Measurements from ENCODE around the gene PHTF1. TPM values are rescaled to one million over a fixed set of nuclear protein-coding genes. Genes with fewer than 3 reads are reported as not detected.

Gene PHTF1
- total and polyA plus RNA-seq, 2 of the 4 experiments (the other 2 are of a cell fraction): 9.6 to 13.3 TPM

GRCh38 chr1:113659035-113659434 is 100.3 kb downstream of the PHTF1 start:
- no peaks in the 10 kb centered on the region for H4K20me1 ChIP-seq (ENCODE audit: insufficient read depth, low read length)
- no peaks in the 10 kb centered on the region for H3K27me3 ChIP-seq (ENCODE audit: control insufficient read depth, insufficient read depth, low read length)
- H3K4me2 ChIP-seq (ENCODE audit: low read depth, low read length): no peak overlapping the region
- no peak overlapping the region for H3K23ac ChIP-seq (ENCODE audit: low read depth, low read length)
- H4K8ac ChIP-seq (ENCODE audit: low read depth in 2 of 2, low read length in 2 of 2): no peak overlapping the region
- ChIA-PET POLR2A (ENCODE audit: unreplicated experiment) (no interaction called here), CTCF (interaction anchor here (1.2 kb wide), 1 partner anchor 10 kb away, joined by 3 read pairs; no protein-coding TSS in a partner anchor)
- H3K79me1 ChIP-seq (ENCODE audit: low read depth in 1 of 2, low read length in 2 of 2): no peaks in the 10 kb centered on the region
- H4K5ac ChIP-seq (ENCODE audit: low read depth, low read length): no peak overlapping the region
- BruUV-seq (replicated peaks): no TSS peak
- H3K14ac ChIP-seq (replicated peaks; ENCODE audit: low read depth, low read length): no peak overlapping the region
- in situ Hi-C loops (cut with MboI; ENCODE audit: low sequenced_read_pairs) (loop anchor here (10.0 kb wide), 1 partner anchor 274 kb away; no protein-coding TSS in a partner anchor), dilution Hi-C loops (cut with HindIII; ENCODE audit: low sequenced_read_pairs, unreplicated experiment) (no loop called here), intact Hi-C loops (cut with micrococcal nuclease) (loop anchor here (5.0 kb wide), 1 partner anchor 47 kb away; no protein-coding TSS in a partner anchor)
- H2AK9ac ChIP-seq (replicated peaks; ENCODE audit: low read depth, low read length, poor library complexity): no peak overlapping the region
- DNase-seq (no peak), ATAC-seq (ENCODE audit: low read depth) (no peak)
- peaks cover 2% of the 10 kb centered on the region; the same call in 1 of the 2 replicates for H3K36me3 ChIP-seq (ENCODE audit: control insufficient read depth, insufficient read depth, low read length)
- H2BK5ac ChIP-seq (ENCODE audit: low read depth, low read length, poor library complexity, severe bottlenecking): no peak overlapping the region
- no peak overlapping the region for H2AFZ ChIP-seq (replicated peaks; ENCODE audit: low read length, poor library complexity)
- H2BK15ac ChIP-seq (ENCODE audit: low read depth, low read length): no peak overlapping the region
- no peaks in the 10 kb centered on the region for H3K9me1 ChIP-seq (ENCODE audit: insufficient read depth, low read length)
- no peak overlapping the region for H2AK5ac ChIP-seq (ENCODE audit: low read depth, low read length)
- H3K56ac ChIP-seq (ENCODE audit: extremely low read depth, insufficient read depth, low read length): no peak overlapping the region
- H2BK120ac ChIP-seq (ENCODE audit: low read depth, low read length): no peak overlapping the region
- H3K9ac ChIP-seq (ENCODE audit: low read depth, low read length): no peak overlapping the region
- no peaks in the 10 kb centered on the region for H3K4me1 ChIP-seq (ENCODE audit: control insufficient read depth, insufficient read depth, low read length)
- no peak overlapping the region for H4K91ac ChIP-seq (ENCODE audit: insufficient read depth, low read depth, low read length)
- TF ChIP-seq MXI1 (IDR thresholded peaks at IDR 0.05; ENCODE audit: borderline replicate concordance, low read depth, low read length) (no peak), MAFK (IDR thresholded peaks at IDR 0.05; ENCODE audit: low read depth, low read length) (no peak), CTCF (conservative IDR thresholded peaks at IDR 0.05; ENCODE audit: low read depth, low read length) (no peak), POLR2A (IDR thresholded peaks at IDR 0.05; ENCODE audit: low read depth, low read length) (no peak), BHLHE40 (IDR thresholded peaks at IDR 0.05; ENCODE audit: low read depth, low read length) (no peak), FOS (IDR thresholded peaks at IDR 0.05; ENCODE audit: low read depth, low read length) (no peak), MAZ (IDR thresholded peaks at IDR 0.05; ENCODE audit: borderline replicate concordance, low read depth, low read length) (no peak), RAD21 (IDR thresholded peaks at IDR 0.05; ENCODE audit: low read length) (no peak), NFE2L2 (IDR thresholded peaks at IDR 0.05; ENCODE audit: low read depth, low read length) (no peak), SMC3 (IDR thresholded peaks at IDR 0.05; ENCODE audit: low read depth, low read length) (no peak), RCOR1 (IDR thresholded peaks at IDR 0.05; ENCODE audit: insufficient replicate concordance, low read length) (no peak), ELK1 (IDR thresholded peaks at IDR 0.05; ENCODE audit: borderline replicate concordance, low read depth, low read length) (no peak), CEBPB (IDR thresholded peaks at IDR 0.05; ENCODE audit: low read depth, low read length) (no peak), RFX5 (IDR thresholded peaks at IDR 0.05; ENCODE audit: low read depth, low read length) (no peak), USF2 (IDR thresholded peaks at IDR 0.05; ENCODE audit: low read depth, low read length) (no peak), CHD1 (IDR thresholded peaks at IDR 0.05; ENCODE audit: low read depth, low read length) (no peak)
- no peaks in the 10 kb centered on the region for H3K9me3 ChIP-seq (ENCODE audit: control insufficient read depth, insufficient read depth, low read length)
- 100% methylated on average over 2 of the region's 9 CpGs; no CpG with 5 or more reads in 1 of the 2 experiments for WGBS, 2 experiments (ENCODE audit: extremely low coverage in 2 of 2, insufficient read length in 1 of 2)
- H3K4me3 ChIP-seq (ENCODE audit: insufficient read depth, low read depth, low read length): no peak overlapping the region
- H3K27ac ChIP-seq (ENCODE audit: insufficient read depth, low read length): no peak overlapping the region
- H3K18ac ChIP-seq (ENCODE audit: low read depth, low read length): no peak overlapping the region
- H2BK20ac ChIP-seq (ENCODE audit: low read depth, low read length): no peak overlapping the region
- no peak overlapping the region for H3K4ac ChIP-seq (ENCODE audit: low read depth, low read length)
